RWPE2 (cell line): Measurements from ENCODE around the gene CTDSP2.

ENCODE experiments used
- ATAC-seq: fragments of 200-7000 bp; cut with Tn5 transposase; 3 replicates; pipeline ENCODE4 v1.9.1; 2021; ENCODE audit warnings: low read depth
- DNase-seq: peaks from one replicate; pipeline ENCODE4 v3.0.0-alpha.2; 2020; ENCODE audit warnings: low spot score
- H3K27ac ChIP-seq: fragments of 450-650 bp; 2 replicates; pipeline ENCODE4 v1.5.1; 2017; ENCODE audit warnings: mild to moderate bottlenecking; ENCODE audit not compliant: poor library complexity, severe bottlenecking
- H3K27me3 ChIP-seq: fragments of 250-450 bp; sonication (Bioruptor Pico); 2 replicates; pipeline ENCODE4 v1.5.1; 2021; ENCODE audit warnings: mild to moderate bottlenecking, moderate library complexity; ENCODE audit not compliant: insufficient read depth, poor library complexity, severe bottlenecking
- H3K36me3 ChIP-seq: fragments of 250-450 bp; sonication (Bioruptor Pico); 2 replicates; pipeline ENCODE4 v1.5.1; 2020; ENCODE audit warnings: low read depth, mild to moderate bottlenecking, moderate library complexity
- H3K4me1 ChIP-seq: fragments of 250-450 bp; sonication (Bioruptor Pico); 2 replicates; pipeline ENCODE4 v1.5.1; 2021; ENCODE audit warnings: mild to moderate bottlenecking, moderate library complexity; ENCODE audit not compliant: insufficient read depth, poor library complexity, severe bottlenecking
- H3K4me3 ChIP-seq: fragments of 250-450 bp; sonication (Bioruptor Pico); 2 replicates; pipeline ENCODE4 v1.5.1; 2021; ENCODE audit warnings: mild to moderate bottlenecking, moderate library complexity; ENCODE audit not compliant: severe bottlenecking
- H3K9me3 ChIP-seq: fragments of 250-450 bp; sonication (Bioruptor Pico); 2 replicates; pipeline ENCODE4 v1.5.1; 2021; ENCODE audit warnings: mild to moderate bottlenecking, moderate library complexity; ENCODE audit not compliant: severe bottlenecking
- TF ChIP-seq, protein P1 (sequence below): fragments of 450-650 bp; IDR thresholded peaks from one replicate; pipeline ENCODE4 v1.5.1; 2017; ENCODE audit warnings: mild to moderate bottlenecking, moderate library complexity; ENCODE audit not compliant: poor library complexity, severe bottlenecking

The CTDSP2 gene

DNA sequence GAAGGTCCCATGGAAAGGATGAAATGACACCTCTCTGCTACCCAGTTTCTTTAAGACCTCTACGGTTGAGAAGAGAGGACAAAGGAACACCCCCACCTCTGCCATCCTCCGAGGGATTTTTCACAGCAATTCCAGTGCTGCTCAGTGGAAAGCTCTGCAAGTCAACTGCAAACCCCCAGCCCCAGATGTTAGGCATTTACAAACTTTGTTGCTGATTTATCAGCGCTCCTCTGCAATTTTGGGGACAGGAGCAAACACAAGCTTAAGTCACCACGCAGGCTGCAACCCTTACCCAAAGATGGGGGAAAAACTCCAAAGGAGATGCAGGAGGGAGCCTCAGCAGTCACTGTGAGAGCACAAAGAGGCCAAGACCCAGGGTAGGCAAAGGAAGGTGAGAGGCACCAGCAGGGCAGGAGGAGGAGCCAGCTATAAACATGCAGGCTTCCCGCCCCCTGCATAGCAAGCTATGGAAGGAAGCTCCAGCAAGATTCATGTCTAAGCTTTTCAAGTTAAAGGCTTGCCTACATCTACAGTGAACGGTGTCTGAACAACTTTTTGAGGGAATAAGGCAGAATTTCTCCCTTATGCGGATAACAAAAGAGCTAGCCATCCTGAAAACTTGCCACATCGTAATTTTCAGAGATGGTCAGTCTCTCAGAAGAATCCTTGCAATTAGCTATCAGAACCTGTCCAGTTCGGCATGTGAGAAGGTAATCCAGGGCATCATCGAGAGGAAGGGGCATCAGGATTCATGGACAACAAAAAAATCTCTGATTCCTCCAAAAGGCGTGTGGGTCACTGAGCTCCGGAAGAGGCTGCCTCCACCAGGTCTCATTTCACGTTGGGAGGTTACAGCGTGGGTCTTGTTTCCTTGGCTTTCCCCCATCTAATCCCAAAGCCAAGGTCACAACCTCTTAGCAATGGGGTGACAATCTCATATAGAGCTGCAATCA, 3.9 kb downstream of the CTDSP2 start:
- Histone ChIP-seq H3K9me3 (no peaks in the 10 kb centered on the region), H3K4me1 (peaks cover 21% of the 10 kb centered on the region), H3K27ac (no peak overlapping the region), H3K27me3 (no peaks in the 10 kb centered on the region), H3K36me3 (peaks cover 4% of the 10 kb centered on the region), H3K4me3 (no peak overlapping the region)
- no peak for DNase-seq
- TF ChIP-seq, protein P1, sequence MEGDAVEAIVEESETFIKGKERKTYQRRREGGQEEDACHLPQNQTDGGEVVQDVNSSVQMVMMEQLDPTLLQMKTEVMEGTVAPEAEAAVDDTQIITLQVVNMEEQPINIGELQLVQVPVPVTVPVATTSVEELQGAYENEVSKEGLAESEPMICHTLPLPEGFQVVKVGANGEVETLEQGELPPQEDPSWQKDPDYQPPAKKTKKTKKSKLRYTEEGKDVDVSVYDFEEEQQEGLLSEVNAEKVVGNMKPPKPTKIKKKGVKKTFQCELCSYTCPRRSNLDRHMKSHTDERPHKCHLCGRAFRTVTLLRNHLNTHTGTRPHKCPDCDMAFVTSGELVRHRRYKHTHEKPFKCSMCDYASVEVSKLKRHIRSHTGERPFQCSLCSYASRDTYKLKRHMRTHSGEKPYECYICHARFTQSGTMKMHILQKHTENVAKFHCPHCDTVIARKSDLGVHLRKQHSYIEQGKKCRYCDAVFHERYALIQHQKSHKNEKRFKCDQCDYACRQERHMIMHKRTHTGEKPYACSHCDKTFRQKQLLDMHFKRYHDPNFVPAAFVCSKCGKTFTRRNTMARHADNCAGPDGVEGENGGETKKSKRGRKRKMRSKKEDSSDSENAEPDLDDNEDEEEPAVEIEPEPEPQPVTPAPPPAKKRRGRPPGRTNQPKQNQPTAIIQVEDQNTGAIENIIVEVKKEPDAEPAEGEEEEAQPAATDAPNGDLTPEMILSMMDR: no peak
- ATAC-seq: no peak

DNA sequence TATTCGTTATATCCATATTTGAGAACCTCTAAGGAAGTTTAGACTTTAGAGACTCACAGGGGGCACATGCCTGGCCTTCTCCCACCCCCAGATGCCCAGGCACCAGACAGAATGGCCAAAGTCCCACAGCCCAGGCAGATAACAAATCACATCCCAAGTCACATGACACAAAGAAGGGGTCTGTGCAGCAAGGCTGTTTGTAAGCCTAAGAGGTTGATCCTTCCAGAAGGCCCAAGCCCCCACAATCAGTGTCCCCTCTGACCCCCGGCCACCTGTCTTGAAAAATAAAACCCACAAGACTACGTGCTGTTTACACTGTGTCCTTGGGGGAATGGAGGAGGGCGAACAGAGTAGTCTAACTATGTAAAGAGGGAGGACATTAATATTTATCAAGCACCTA, 5.1 kb downstream of the CTDSP2 start:
- Histone ChIP-seq H3K4me1 (peaks cover 33% of the 10 kb centered on the region), H3K27ac (no peak overlapping the region), H3K27me3 (no peaks in the 10 kb centered on the region), H3K36me3 (peaks cover 4% of the 10 kb centered on the region), H3K4me3 (no peak overlapping the region), H3K9me3 (no peaks in the 10 kb centered on the region)
- ATAC-seq (no peak), DNase-seq (no peak)
- TF ChIP-seq, protein P1: no peak

DNA sequence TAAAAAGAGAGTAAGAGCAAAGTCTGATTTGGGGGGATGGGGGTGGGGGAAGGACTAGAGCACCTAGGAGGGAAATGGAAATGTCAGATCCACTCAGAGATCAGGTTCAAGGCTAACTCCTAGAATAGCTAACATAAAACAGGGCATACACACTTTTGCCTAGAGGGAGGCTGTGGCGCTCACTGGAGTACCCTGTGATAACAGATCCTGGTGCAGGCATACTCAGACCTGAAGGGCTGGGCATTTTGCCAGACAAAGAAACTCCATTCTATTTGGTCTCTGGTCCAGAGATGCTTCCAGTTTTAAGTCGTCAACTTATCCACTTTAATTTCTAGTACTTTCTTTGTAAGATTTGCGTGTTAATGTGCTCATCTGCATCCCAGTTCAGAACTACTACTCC, 5.8 kb downstream of the CTDSP2 start:
- Histone ChIP-seq H3K9me3 (no peaks in the 10 kb centered on the region), H3K27me3 (no peaks in the 10 kb centered on the region), H3K4me3 (no peak overlapping the region), H3K27ac (no peak overlapping the region), H3K4me1 (peaks cover 40% of the 10 kb centered on the region), H3K36me3 (peaks cover 4% of the 10 kb centered on the region)
- TF ChIP-seq, protein P1: no peak
- no peak for ATAC-seq
- DNase-seq: no peak

DNA sequence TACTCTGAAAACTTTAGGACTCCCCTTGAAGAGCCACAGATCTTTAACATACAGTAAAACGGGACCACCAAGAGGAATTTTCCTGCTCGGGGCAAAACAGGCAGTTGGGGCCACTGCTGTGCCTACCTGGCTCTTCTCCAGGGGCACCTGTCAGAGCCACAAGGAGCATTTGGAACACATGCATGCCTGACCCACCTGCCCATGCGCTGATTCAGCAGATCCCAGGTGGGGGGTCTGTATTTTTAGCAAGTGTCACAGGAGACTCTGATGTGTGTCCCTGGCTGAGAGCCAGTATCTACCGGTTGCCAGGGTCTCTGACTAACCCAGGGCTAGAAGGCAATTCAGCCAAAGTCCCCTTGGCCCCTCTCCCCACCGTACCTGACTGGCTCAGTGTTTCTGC, 6.5 kb downstream of the CTDSP2 start:
- ATAC-seq (no peak), DNase-seq (no peak)
- Histone ChIP-seq H3K4me3 (no peak overlapping the region), H3K27ac (peak overlapping the region; percentile 70), H3K27me3 (no peaks in the 10 kb centered on the region), H3K4me1 (peaks cover 42% of the 10 kb centered on the region), H3K36me3 (peaks cover 4% of the 10 kb centered on the region), H3K9me3 (no peaks in the 10 kb centered on the region)
- TF ChIP-seq, protein P1: no peak
